Suprapubic skin (tissue), 4 donors: ENCODE data around the gene MAMDC4. TPM values are rescaled to one million over a fixed set of nuclear protein-coding genes. Genes with fewer than 3 reads are reported as not detected.

ENCODE experiments used
- DNase-seq, 2 donors: peaks; one replicate each; pipeline ENCODE4 v3.0.0-alpha.2; 2019; ENCODE audit warnings: low spot score in 2 of 2
- H3K27ac ChIP-seq: fragments of 200-600 bp; sonication (generic); one replicate; pipeline ENCODE4 v1.5.1; 2019
- H3K27me3 ChIP-seq: fragments of 200-600 bp; sonication (generic); one replicate; pipeline ENCODE4 v1.5.1; 2019
- H3K36me3 ChIP-seq: fragments of 200-600 bp; sonication (generic); one replicate; pipeline ENCODE4 v1.5.1; 2019
- H3K4me1 ChIP-seq: fragments of 200-600 bp; sonication (generic); one replicate; pipeline ENCODE4 v1.5.1; 2019
- H3K4me3 ChIP-seq: fragments of 200-600 bp; sonication (generic); one replicate; pipeline ENCODE4 v1.5.1; 2019; ENCODE audit warnings: mild to moderate bottlenecking
- H3K9me3 ChIP-seq: fragments of 200-600 bp; sonication (generic); one replicate; pipeline ENCODE4 v1.5.1; 2019
- CTCF ChIP-seq, 2 donors: fragments of 200-600 bp in 1 of 2; fragments of 450-650 bp in 1 of 2; sonication (generic) in 1 of 2; IDR thresholded peaks; one replicate each; pipeline ENCODE4 v1.5.1; 2016 to 2019; ENCODE audit warnings: antibody characterized with exemption in 2 of 2, mild to moderate bottlenecking in 1 of 2, moderate library complexity in 1 of 2
- EP300 ChIP-seq: sonication (generic); formaldehyde crosslinking; IDR thresholded peaks from one replicate; pipeline ENCODE4 v1.6.1; 2017; ENCODE audit warnings: antibody characterized with exemption
- POLR2A ChIP-seq, 2 donors: fragments of 450-650 bp; IDR thresholded peaks; one replicate each; pipeline ENCODE4 v1.6.1; 2017; ENCODE audit warnings: antibody characterized with exemption in 2 of 2, mild to moderate bottlenecking in 2 of 2, moderate library complexity in 2 of 2
- POLR2AphosphoS5 ChIP-seq, 3 donors: sonication (generic); formaldehyde crosslinking; IDR thresholded peaks; one replicate each; pipeline ENCODE4 v1.6.1; 2017; ENCODE audit warnings: antibody characterized with exemption in 3 of 3
- WGBS: methylation state at CpG from one replicate; pipeline ENCODE4 v1.1.5; 2018; 5-methylcytosine and 5-hydroxymethylcytosine counted together
- total RNA-seq, 4 donors: library from RNA; depleted of rRNA; stranded (reverse); fragments of >200 nt; gene quantifications; one replicate each; pipeline ENCODE4 v1.1.0, GENCODE V29; 2016

MAMDC4 gene
- total RNA-seq, 4 donors from 2014 or later: 1.3 to 3.9 (median 1.8) TPM

GRCh38 chr9:136901516-136902258 lies 49.5 kb downstream of the MAMDC4 start:
- WGBS: 9% methylated on average over 8 of the region's 20 CpGs
- TF ChIP-seq CTCF (IDR thresholded peaks at IDR 0.05) (no peak), EP300 (no peak), POLR2AphosphoS5 (IDR thresholded peaks at IDR 0.05) (no peak), POLR2A (IDR thresholded peaks at IDR 0.05) (no peak)

GRCh38 chr9:136902259-136902821 lies 50.2 kb downstream of the MAMDC4 start:
- peak in 1 of 2 donors; percentile 79 for DNase-seq
- H3K9me3 ChIP-seq: no peaks in the 10 kb centered on the region
- H3K4me1 ChIP-seq: peaks cover 53% of the 10 kb centered on the region
- peaks cover 24% of the 10 kb centered on the region for H3K36me3 ChIP-seq
- WGBS: 20% methylated on average over 8 of the region's 15 CpGs
- peak overlapping the region; percentile 88 for H3K27ac ChIP-seq
- TF ChIP-seq CTCF (IDR thresholded peaks at IDR 0.05): no peak
- no peak for TF ChIP-seq POLR2A (IDR thresholded peaks at IDR 0.05)
- peak in 1 of 3 donors; percentile 23 for TF ChIP-seq POLR2AphosphoS5 (IDR thresholded peaks at IDR 0.05)
- no peak for TF ChIP-seq EP300
- H3K27me3 ChIP-seq: no peaks in the 10 kb centered on the region
- H3K4me3 ChIP-seq: peak overlapping the region; percentile 23

More at GRCh38 chr9:136901516-136902258, 49.5 kb downstream of the MAMDC4 start:
- H3K36me3 ChIP-seq: peaks cover 22% of the 10 kb centered on the region
- no peaks in the 10 kb centered on the region for H3K27me3 ChIP-seq
- H3K4me3 ChIP-seq: peak overlapping the region; percentile 23
- peaks cover 55% of the 10 kb centered on the region for H3K4me1 ChIP-seq
- H3K9me3 ChIP-seq: no peaks in the 10 kb centered on the region
- H3K27ac ChIP-seq: peak overlapping the region; percentile 88
- DNase-seq: no peak

GRCh38 chr9:136903041-136903554 lies 51.0 kb downstream of the MAMDC4 start:
- no peaks in the 10 kb centered on the region for H3K9me3 ChIP-seq
- 58% methylated on average over 12 of the region's 12 CpGs for WGBS
- no peak overlapping the region for H3K4me3 ChIP-seq
- peaks cover 32% of the 10 kb centered on the region for H3K36me3 ChIP-seq
- TF ChIP-seq EP300 (no peak), POLR2AphosphoS5 (IDR thresholded peaks at IDR 0.05) (no peak), CTCF (IDR thresholded peaks at IDR 0.05) (no peak), POLR2A (IDR thresholded peaks at IDR 0.05) (no peak)
- H3K4me1 ChIP-seq: peaks cover 47% of the 10 kb centered on the region
- no peaks in the 10 kb centered on the region for H3K27me3 ChIP-seq
- no peak for DNase-seq
- H3K27ac ChIP-seq: peak overlapping the region; percentile 88

GRCh38 chr9:136906266-136906665 lies 54.1 kb downstream of the MAMDC4 start:
- 73% methylated on average over 4 of the region's 4 CpGs for whole genome bisulfite sequencing
- no peak overlapping the region for H3K27ac ChIP-seq
- H3K36me3 ChIP-seq: peaks cover 38% of the 10 kb centered on the region
- H3K4me1 ChIP-seq: peaks cover 25% of the 10 kb centered on the region
- no peak overlapping the region for H3K4me3 ChIP-seq
- no peak for TF ChIP-seq POLR2A (IDR thresholded peaks at IDR 0.05)
- TF ChIP-seq POLR2AphosphoS5 (IDR thresholded peaks at IDR 0.05): no peak
- no peaks in the 10 kb centered on the region for H3K9me3 ChIP-seq
- no peak for DNase-seq
- no peaks in the 10 kb centered on the region for H3K27me3 ChIP-seq

- 88% methylated on average over 18 of the region's 29 CpGs for WGBS
These were observed 55.1 kb downstream of the MAMDC4 start for GRCh38 chr9:136907011-136907914.

More at GRCh38 chr9:136907011-136907914, 55.1 kb downstream of the MAMDC4 start:
- Histone ChIP-seq H3K36me3 (peaks cover 39% of the 10 kb centered on the region), H3K27ac (no peak overlapping the region), H3K9me3 (no peaks in the 10 kb centered on the region), H3K4me3 (no peak overlapping the region), H3K27me3 (no peaks in the 10 kb centered on the region), H3K4me1 (peaks cover 15% of the 10 kb centered on the region)
- no peak for DNase-seq
- TF ChIP-seq POLR2AphosphoS5 (IDR thresholded peaks at IDR 0.05): no peak
- TF ChIP-seq CTCF (IDR thresholded peaks at IDR 0.05): no peak
- no peak for TF ChIP-seq POLR2A (IDR thresholded peaks at IDR 0.05)
- no peak for TF ChIP-seq EP300
